ENCODE measurements around the gene TP53INP2. TPM values are rescaled to one million over a fixed set of nuclear protein-coding genes. Genes with fewer than 3 reads are reported as not detected.

TP53INP2 gene
- total and polyA plus RNA-seq, 2 of the 8 experiments (the other 6 are each of a cell fraction or from before 2014, with no cell fraction given), result 2.4 to 4.8 TPM

DNA sequence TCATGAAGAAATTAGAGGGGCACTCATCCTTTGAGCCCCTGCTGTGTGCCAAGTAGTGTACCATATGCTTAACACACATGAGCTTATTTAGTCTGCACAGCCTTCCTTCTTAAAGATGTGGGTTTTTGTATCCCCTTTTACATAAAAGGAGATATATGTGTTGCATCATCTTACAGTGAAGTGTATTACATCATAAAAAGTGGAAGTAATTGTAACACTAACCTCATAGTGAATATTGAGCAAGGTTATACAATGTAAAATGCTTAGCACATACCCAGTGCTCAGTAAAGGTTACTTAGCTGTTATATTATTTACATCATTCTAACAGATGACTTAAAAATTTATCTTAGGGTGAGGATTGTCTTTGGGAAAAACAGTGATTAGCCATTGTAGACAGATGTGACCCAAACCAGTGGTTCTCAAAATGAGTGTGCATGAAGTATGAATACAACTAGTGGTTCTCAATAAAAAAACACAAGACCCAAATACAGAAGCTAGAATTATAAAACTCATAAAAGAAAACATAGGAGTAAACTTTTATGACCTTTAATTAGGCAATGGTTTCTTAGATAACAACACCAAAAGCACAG, 23.5 kb upstream of the TP53INP2 start:
- no peak overlapping the region for H2BK15ac ChIP-seq (ENCODE audit: low read length)
- no peak overlapping the region for H4K8ac ChIP-seq (ENCODE audit: extremely low read depth, insufficient read depth, low read length)
- no peak overlapping the region for H3K18ac ChIP-seq (ENCODE audit: extremely low read depth, low read length)
- H2BK12ac ChIP-seq (ENCODE audit: low read depth, low read length), result no peak overlapping the region
- no peak overlapping the region for H3K4me3 ChIP-seq (ENCODE audit: extremely low read depth in 1 of 4, insufficient read depth in 2 of 4, low read depth in 3 of 4, low read length in 4 of 4)
- no peaks in the 10 kb centered on the region for H3K79me1 ChIP-seq (ENCODE audit: low read depth, low read length)
- POLR2A ChIA-PET (ENCODE audit: partially characterized antibody), result interaction anchor here (1.9 kb wide), 1 partner anchor 9 kb away, joined by 6 read pairs; no protein-coding TSS in a partner anchor
- H3K23me2 ChIP-seq (ENCODE audit: low read depth, low read length), result no peaks in the 10 kb centered on the region; the same call in 1 of the 2 replicates
- H2AK5ac ChIP-seq (ENCODE audit: low read depth, low read length), result no peak overlapping the region
- H3K27me3 ChIP-seq (replicated peaks in 1 of 4; ENCODE audit: control insufficient read depth in 3 of 4, extremely low read depth in 1 of 4, insufficient read depth in 3 of 4, low read length in 3 of 4), result no peaks in the 10 kb centered on the region
- no peaks in the 10 kb centered on the region for H4K20me1 ChIP-seq (replicated peaks in 1 of 2; ENCODE audit: control insufficient read depth in 1 of 2, insufficient read depth in 2 of 2, low read length in 2 of 2)
- H3K4ac ChIP-seq (replicated peaks; ENCODE audit: insufficient read length, low read depth, low read length), result no peak overlapping the region
- H3K79me2 ChIP-seq (ENCODE audit: control insufficient read depth in 1 of 2, insufficient read depth in 2 of 2, low read length in 2 of 2), result peaks cover 0 to 4% of the 10 kb centered on the region in 2 experiments; a peak in 1 of 4 replicates
- H3K56ac ChIP-seq (replicated peaks; ENCODE audit: insufficient read length, low read depth, low read length), result no peak overlapping the region
- no peak overlapping the region for H4K5ac ChIP-seq (ENCODE audit: insufficient read length, low read depth, low read length)
- no peaks in the 10 kb centered on the region for H3K36me3 ChIP-seq (ENCODE audit: control insufficient read depth in 2 of 4, insufficient read depth in 4 of 4, low read length in 3 of 4)
- H4K91ac ChIP-seq (replicated peaks; ENCODE audit: insufficient read length, low read length), result no peak overlapping the region
- H3K4me1 ChIP-seq (replicated peaks in 1 of 4; ENCODE audit: control insufficient read depth in 3 of 4, insufficient read depth in 4 of 4, low read length in 3 of 4), result no peaks in the 10 kb centered on the region
- H3K4me2 ChIP-seq (ENCODE audit: insufficient read depth in 1 of 2, low read depth in 2 of 2, low read length in 2 of 2), result no peak overlapping the region
- no peak overlapping the region for H2BK120ac ChIP-seq (replicated peaks; ENCODE audit: low read depth, low read length)
- no peak overlapping the region for H3K14ac ChIP-seq (ENCODE audit: insufficient read length)
- H3K9me3 ChIP-seq (ENCODE audit: insufficient read depth in 2 of 2, low read depth in 1 of 2, low read length in 1 of 2), result no peaks in the 10 kb centered on the region
- H2BK20ac ChIP-seq (ENCODE audit: low read length), result no peak overlapping the region
- H3K23ac ChIP-seq (ENCODE audit: insufficient read length), result no peak overlapping the region
- FAIRE-seq (no peak), DNase-seq (ENCODE audit: low read depth in 1 of 2, low spot score in 2 of 2) (no peak)
- H2BK5ac ChIP-seq (ENCODE audit: low read depth, low read length), result no peak overlapping the region
- TF ChIP-seq E2F6 (IDR thresholded peaks at IDR 0.05), result no peak
- no peak overlapping the region for H3K27ac ChIP-seq (ENCODE audit: low read depth, low read length)
- no peak overlapping the region for H3K9ac ChIP-seq (replicated peaks in 1 of 4; ENCODE audit: extremely low read depth in 1 of 4, low read depth in 3 of 4, low read length in 3 of 4)
- no peak overlapping the region for H2AFZ ChIP-seq (ENCODE audit: low read length)
- CTCF ChIA-PET (ENCODE audit: partially characterized antibody), result interaction anchor here (0.8 to 1.7 kb wide), 3 partner anchors 17 to 89 kb away, joined by 3 to 5 read pairs (median 3); no protein-coding TSS in a partner anchor
